ENCODE measurements around the gene PNPLA8. TPM values are rescaled to one million over a fixed set of nuclear protein-coding genes. Genes with fewer than 3 reads are reported as not detected.
"Not testable (repeated sequence)": the region's sequence is repeated elsewhere in the genome, so short reads cannot be mapped to it uniquely, and the experiment has no call there.

Gene PNPLA8
- total RNA-seq, 2 donors from 2014 or later, result 15.0 to 16.8 TPM

DNA sequence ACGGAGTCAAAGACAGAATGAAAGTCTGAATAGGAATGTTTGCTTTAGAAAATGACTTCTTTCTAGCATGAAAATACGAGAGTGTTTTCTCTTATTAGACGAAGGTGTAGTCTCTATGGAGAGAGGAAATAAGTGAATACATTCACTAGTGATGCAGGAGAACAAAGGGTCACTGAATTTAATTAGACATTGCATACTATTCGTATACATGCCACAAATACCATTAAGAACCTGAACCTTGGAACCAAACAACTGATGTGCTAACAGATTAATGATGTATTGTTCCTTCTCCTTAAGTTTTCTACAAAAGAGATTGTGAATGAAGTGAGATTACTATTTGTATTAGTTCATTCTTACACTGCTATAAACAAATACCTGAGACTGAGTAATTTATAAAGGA lies 33.3 kb upstream of the PNPLA8 start:
- H3K9me3 ChIP-seq, result no peaks in the 10 kb centered on the region
- H3K36me3 ChIP-seq (replicated peaks in 1 of 2; ENCODE audit: insufficient read depth in 1 of 2, low read depth in 2 of 2), result no peaks in the 10 kb centered on the region
- no peaks in the 10 kb centered on the region for H3K27me3 ChIP-seq
- TF ChIP-seq POLR2A (IDR thresholded peaks at IDR 0.05) (no peak), CTCF (IDR thresholded peaks at IDR 0.05) (no peak)
- H3K27ac ChIP-seq, result no peak overlapping the region
- ATAC-seq, result no peak
- DNase-seq, result no peak
- WGBS, 2 donors, result 82% methylated on average over 4 of the region's 4 CpGs
- intact Hi-C loops (cut with DNase I), result no loop called here
- no peak overlapping the region for H3K4me3 ChIP-seq
- H3K4me1 ChIP-seq, result no peaks in the 10 kb centered on the region

DNA sequence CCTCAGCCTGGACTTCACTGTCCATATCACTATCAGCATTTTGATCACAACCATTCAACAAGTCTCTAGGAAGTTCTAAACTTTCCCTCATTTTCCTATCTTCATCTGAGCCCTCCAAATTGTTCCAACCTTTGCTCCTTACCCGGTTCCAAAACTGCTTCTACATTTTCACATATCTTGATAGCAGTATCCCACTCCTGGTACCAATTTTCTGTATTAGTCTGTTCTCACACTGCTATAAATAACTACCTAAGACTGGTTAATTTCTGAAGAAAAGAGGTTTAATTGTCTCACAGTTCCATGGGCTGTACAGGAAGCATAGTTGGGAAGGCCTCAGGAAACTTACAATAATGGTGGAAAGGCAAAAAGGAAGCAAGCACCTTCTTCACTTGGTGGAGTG lies 31.7 kb upstream of the PNPLA8 start:
- Histone ChIP-seq H3K27me3 (no peaks in the 10 kb centered on the region), H3K9me3 (no peaks in the 10 kb centered on the region), H3K36me3 (replicated peaks in 1 of 2; ENCODE audit: insufficient read depth in 1 of 2, low read depth in 2 of 2) (no peaks in the 10 kb centered on the region), H3K4me3 (no peak overlapping the region), H3K4me1 (no peaks in the 10 kb centered on the region), H3K27ac (no peak overlapping the region)
- no peak for TF ChIP-seq POLR2A (IDR thresholded peaks at IDR 0.05)
- no peak for TF ChIP-seq CTCF (IDR thresholded peaks at IDR 0.05)
- WGBS, 2 donors, result 100% methylated on average over 1 of the region's 1 CpG
- ATAC-seq, result no peak
- intact Hi-C loops (cut with DNase I), result no loop called here
- no peak for DNase-seq

DNA sequence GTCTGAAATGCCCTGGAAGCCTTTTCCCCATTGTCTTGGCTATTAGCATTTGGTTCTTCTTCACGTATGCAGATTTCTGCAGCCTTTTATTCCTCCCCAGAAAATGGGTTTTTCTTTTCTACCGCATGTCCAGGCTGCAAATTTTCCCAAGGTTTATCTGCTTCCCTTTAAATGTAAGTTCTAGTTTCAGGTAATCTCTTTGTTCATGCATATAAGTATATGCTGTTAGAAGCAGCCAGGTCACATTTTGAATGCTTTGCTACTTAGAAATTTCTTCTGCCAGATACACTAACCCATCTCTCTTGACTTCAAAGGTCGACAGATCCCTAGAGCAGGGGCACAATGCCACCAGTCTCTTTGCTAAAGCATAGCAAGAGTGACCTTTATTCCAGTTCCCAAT lies 31.3 kb upstream of the PNPLA8 start:
- 93 to 97% methylated on average over 3 of the region's 3 CpGs for WGBS, 2 donors
- intact Hi-C loops (cut with DNase I), result no loop called here
- H3K27me3 ChIP-seq, result no peaks in the 10 kb centered on the region

GRCh38 chr7:108556665-108557064 lies 30.7 kb upstream of the PNPLA8 start:
- H3K36me3 ChIP-seq (replicated peaks in 1 of 2; ENCODE audit: insufficient read depth in 1 of 2, low read depth in 2 of 2); H3K27me3 ChIP-seq; H3K4me3 ChIP-seq; H3K4me1 ChIP-seq; H3K9me3 ChIP-seq; H3K27ac ChIP-seq; intact Hi-C loops (cut with DNase I); ATAC-seq; DNase-seq: not testable (repeated sequence)

More for the DNA sequence above, 31.3 kb upstream of the PNPLA8 start:
- ATAC-seq (no peak), DNase-seq (no peak)
- Histone ChIP-seq H3K27ac (no peak overlapping the region), H3K36me3 (replicated peaks in 1 of 2; ENCODE audit: insufficient read depth in 1 of 2, low read depth in 2 of 2) (no peaks in the 10 kb centered on the region), H3K4me1 (no peaks in the 10 kb centered on the region), H3K9me3 (no peaks in the 10 kb centered on the region), H3K4me3 (no peak overlapping the region)
- TF ChIP-seq POLR2A (IDR thresholded peaks at IDR 0.05), result no peak
- no peak for TF ChIP-seq CTCF (IDR thresholded peaks at IDR 0.05)

- H3K9me3 ChIP-seq; ATAC-seq; H3K4me3 ChIP-seq; H3K27me3 ChIP-seq; DNase-seq; H3K36me3 ChIP-seq (replicated peaks in 1 of 2; ENCODE audit: insufficient read depth in 1 of 2, low read depth in 2 of 2); H3K4me1 ChIP-seq; H3K27ac ChIP-seq; intact Hi-C loops (cut with DNase I): not testable (repeated sequence)
- 51 to 61% methylated on average over 2 of the region's 2 CpGs for WGBS, 2 donors
These were observed 22.4 kb upstream of the PNPLA8 start for GRCh38 chr7:108548141-108548896.

DNA sequence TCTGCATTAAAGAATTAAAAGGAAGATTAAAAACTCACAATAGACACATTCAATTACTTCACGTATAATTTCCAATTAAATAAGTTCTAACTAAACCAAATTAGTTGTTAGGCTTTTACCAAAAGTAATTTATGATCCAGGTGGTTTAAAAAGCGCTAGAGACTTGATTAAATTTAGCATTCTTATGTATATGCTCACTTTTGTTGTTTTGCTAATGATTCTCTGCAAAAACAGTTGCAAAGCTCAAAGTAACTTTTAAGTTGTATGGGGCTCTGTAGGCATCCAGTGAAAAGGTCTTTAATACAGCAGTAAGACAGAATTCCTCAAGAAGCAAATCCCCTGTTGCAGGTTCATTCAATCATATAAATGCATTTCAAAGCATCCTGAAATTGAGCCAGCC lies 15.5 kb upstream of the PNPLA8 start:
- H3K36me3 ChIP-seq (replicated peaks in 1 of 2; ENCODE audit: insufficient read depth in 1 of 2, low read depth in 2 of 2), result no peaks in the 10 kb centered on the region
- WGBS, 2 donors, result 82 to 85% methylated on average over 2 of the region's 2 CpGs
- H3K27me3 ChIP-seq, result no peaks in the 10 kb centered on the region
- no peaks in the 10 kb centered on the region for H3K4me1 ChIP-seq
- H3K9me3 ChIP-seq, result no peaks in the 10 kb centered on the region
- ATAC-seq (no peak), DNase-seq (no peak)
- intact Hi-C loops (cut with DNase I), result no loop called here
- no peak overlapping the region for H3K27ac ChIP-seq
- TF ChIP-seq CTCF (IDR thresholded peaks at IDR 0.05), result no peak
- no peak for TF ChIP-seq POLR2A (IDR thresholded peaks at IDR 0.05)
- no peak overlapping the region for H3K4me3 ChIP-seq

DNA sequence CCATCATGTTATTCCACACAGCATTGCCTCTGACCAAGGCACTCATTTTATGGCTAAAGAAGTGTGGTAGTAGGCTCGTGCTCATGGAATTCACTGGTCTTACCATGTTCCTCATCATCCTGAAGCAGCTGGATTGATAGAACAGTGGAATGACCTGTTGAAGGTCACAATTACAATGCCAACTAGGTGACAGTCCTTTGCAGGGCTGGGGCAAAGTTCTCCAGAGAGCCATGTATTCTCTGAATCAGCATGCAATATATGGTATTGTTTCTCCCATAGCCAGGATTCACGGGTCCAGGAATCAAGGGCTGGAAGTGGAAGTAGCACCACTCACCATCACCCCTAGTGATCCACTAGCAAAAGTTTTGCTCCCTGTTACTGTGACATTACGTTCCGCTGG lies 12.8 kb upstream of the PNPLA8 start:
- H3K36me3 ChIP-seq (replicated peaks in 1 of 2; ENCODE audit: insufficient read depth in 1 of 2, low read depth in 2 of 2); H3K9me3 ChIP-seq; DNase-seq; H3K4me3 ChIP-seq; intact Hi-C loops (cut with DNase I); H3K27me3 ChIP-seq; H3K27ac ChIP-seq; ATAC-seq; H3K4me1 ChIP-seq: not testable (repeated sequence)
- WGBS, 2 donors, result 85 to 88% methylated on average over 4 of the region's 4 CpGs

GRCh38 chr7:108538236-108538635 lies 12.3 kb upstream of the PNPLA8 start:
- ATAC-seq; H3K27ac ChIP-seq; H3K36me3 ChIP-seq (replicated peaks in 1 of 2; ENCODE audit: insufficient read depth in 1 of 2, low read depth in 2 of 2); intact Hi-C loops (cut with DNase I); DNase-seq; H3K27me3 ChIP-seq; H3K9me3 ChIP-seq; H3K4me3 ChIP-seq; H3K4me1 ChIP-seq: not testable (repeated sequence)
- WGBS, 2 donors, result 75 to 78% methylated on average over 2 of the region's 2 CpGs

Data from body of pancreas (tissue), 4 donors.